Trophoblast cell (in vitro differentiated cells and primary cell): ENCODE measurements around the gene C6orf58.

ENCODE experiments used
- DNase-seq, 2 donors: peaks; one replicate each; pipeline ENCODE4 v3.0.0-alpha.2; 2016
- H2AFZ ChIP-seq: 2 replicates; pipeline ENCODE4 v1.6.1; 2013; ENCODE audit warnings: low read length, moderate library complexity, mild to moderate bottlenecking; ENCODE audit not compliant: insufficient read depth, poor library complexity
- H2AK5ac ChIP-seq: 2 replicates; pipeline ENCODE4 v1.6.1; 2013; ENCODE audit warnings: mild to moderate bottlenecking, low read length
- H2BK120ac ChIP-seq: 2 replicates; pipeline ENCODE4 v1.6.1; 2013; ENCODE audit warnings: low read length, mild to moderate bottlenecking, moderate library complexity; ENCODE audit not compliant: insufficient read depth, poor library complexity
- H2BK12ac ChIP-seq: 2 replicates; pipeline ENCODE4 v1.6.1; 2013; ENCODE audit warnings: mild to moderate bottlenecking, low read length, moderate library complexity
- H2BK5ac ChIP-seq: 2 replicates; pipeline ENCODE4 v1.6.1; 2013; ENCODE audit warnings: low read length, low read depth, moderate library complexity, mild to moderate bottlenecking; ENCODE audit not compliant: poor library complexity
- H3K14ac ChIP-seq: 2 replicates; pipeline ENCODE4 v1.6.1; 2013; ENCODE audit warnings: mild to moderate bottlenecking, low read length
- H3K18ac ChIP-seq: 2 replicates; pipeline ENCODE4 v1.6.1; 2013; ENCODE audit warnings: mild to moderate bottlenecking, low read length
- H3K23ac ChIP-seq: 2 replicates; pipeline ENCODE4 v1.6.1; 2013; ENCODE audit warnings: low read length
- H3K27ac ChIP-seq: 2 replicates; pipeline ENCODE4 v1.5.1; 2013; ENCODE audit warnings: low read depth, mild to moderate bottlenecking, inconsistent platforms, low read length, moderate library complexity
- H3K27me3 ChIP-seq: 2 replicates; pipeline ENCODE4 v1.6.1; 2013; ENCODE audit warnings: inconsistent platforms, mild to moderate bottlenecking, low read length, moderate library complexity; ENCODE audit not compliant: insufficient read depth
- H3K36me3 ChIP-seq, 2 experiments: 1 replicate in 1 of 2; 2 replicates in 1 of 2; pipeline ENCODE4 v1.6.1; 2013; ENCODE audit warnings: low read length in 2 of 2, mild to moderate bottlenecking in 2 of 2, moderate library complexity in 1 of 2; ENCODE audit not compliant: insufficient read depth in 2 of 2, control insufficient read depth in 1 of 2
- H3K4ac ChIP-seq: 2 replicates; pipeline ENCODE4 v1.6.1; 2013; ENCODE audit warnings: low read depth, mild to moderate bottlenecking, low read length, moderate library complexity
- H3K4me1 ChIP-seq, 2 experiments: 1 replicate in 1 of 2; 2 replicates in 1 of 2; pipeline ENCODE4 v1.6.1; 2013; ENCODE audit warnings: low read length in 2 of 2, mild to moderate bottlenecking in 2 of 2, moderate library complexity in 1 of 2; ENCODE audit not compliant: insufficient read depth in 2 of 2, control insufficient read depth in 1 of 2
- H3K4me2 ChIP-seq: 2 replicates; pipeline ENCODE4 v1.6.1; 2013; ENCODE audit warnings: inconsistent platforms, mild to moderate bottlenecking, low read length, moderate library complexity
- H3K4me3 ChIP-seq: 2 replicates; pipeline ENCODE4 v1.5.1; 2013; ENCODE audit warnings: mild to moderate bottlenecking, low read depth, low read length, inconsistent platforms
- H3K79me1 ChIP-seq: one replicate; pipeline ENCODE4 v1.6.1; 2013; ENCODE audit warnings: low read length
- H3K79me2 ChIP-seq: 2 replicates; pipeline ENCODE4 v1.6.1; 2013; ENCODE audit warnings: low read length, mild to moderate bottlenecking; ENCODE audit not compliant: control insufficient read depth, insufficient read depth, poor library complexity
- H3K9ac ChIP-seq: 2 replicates; pipeline ENCODE4 v1.6.1; 2013; ENCODE audit warnings: mild to moderate bottlenecking, low read length
- H3K9me3 ChIP-seq: 2 replicates; pipeline ENCODE4 v1.6.1; 2013; ENCODE audit warnings: low read depth, mild to moderate bottlenecking, control low read depth, inconsistent platforms, low read length; ENCODE audit not compliant: insufficient read depth
- H4K12ac ChIP-seq: 2 replicates; pipeline ENCODE4 v1.6.1; 2013; ENCODE audit warnings: low read depth, mild to moderate bottlenecking, low read length, moderate library complexity
- H4K8ac ChIP-seq: 2 replicates; pipeline ENCODE4 v1.6.1; 2013; ENCODE audit warnings: low read depth, mild to moderate bottlenecking, low read length, moderate library complexity
- H4K91ac ChIP-seq: one replicate; pipeline ENCODE4 v1.6.1; 2013; ENCODE audit warnings: low read depth, mild to moderate bottlenecking, low read length, moderate library complexity
- WGBS: extraction: QIAGEN DNeasy Blood & Tissue Kit; methylation state at CpG from one replicate; pipeline ENCODE4 v1.1.7; 2013; ENCODE audit warnings: missing lambda C conversion rate; ENCODE audit not compliant: insufficient read length, insufficient coverage; ENCODE audit errors: extremely low coverage; 5-methylcytosine and 5-hydroxymethylcytosine counted together

C6orf58 gene

DNA sequence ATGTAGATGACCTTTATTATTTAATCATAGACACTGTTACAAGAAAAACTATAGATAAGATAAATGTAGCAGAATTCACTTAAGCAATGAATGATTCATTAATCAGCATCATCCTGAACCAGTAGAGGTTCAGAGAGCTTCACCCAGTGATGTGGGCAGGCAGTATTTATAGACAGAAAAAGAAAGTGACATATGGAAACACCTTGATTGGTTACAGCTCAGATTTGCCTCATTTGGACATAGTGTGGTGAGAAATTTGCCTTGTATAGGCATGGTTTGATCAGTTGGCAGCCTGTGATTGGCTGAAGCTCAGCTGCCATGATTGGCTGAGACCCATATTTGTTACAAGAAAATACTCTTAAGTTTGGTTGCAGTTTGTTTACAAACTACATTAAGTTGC, 4.6 kb downstream of the C6orf58 start:
- DNase-seq, result no peak
- Histone ChIP-seq H3K27ac (no peak overlapping the region), H3K4me3 (no peak overlapping the region), H2AFZ (no peak overlapping the region), H3K36me3 (no peaks in the 10 kb centered on the region), H3K4me1 (no peaks in the 10 kb centered on the region), H3K14ac (no peak overlapping the region), H4K12ac (no peak overlapping the region), H2BK120ac (no peak overlapping the region), H4K8ac (no peak overlapping the region), H2BK12ac (no peak overlapping the region), H3K27me3 (no peaks in the 10 kb centered on the region), H3K9ac (no peak overlapping the region), H3K23ac (no peak overlapping the region), H3K9me3 (no peaks in the 10 kb centered on the region), H3K4me2 (no peak overlapping the region), H4K91ac (no peak overlapping the region), H3K79me1 (no peaks in the 10 kb centered on the region), H2BK5ac (no peak overlapping the region), H3K18ac (no peak overlapping the region), H3K79me2 (no peaks in the 10 kb centered on the region), H2AK5ac (no peak overlapping the region), H3K4ac (no peak overlapping the region)

DNA sequence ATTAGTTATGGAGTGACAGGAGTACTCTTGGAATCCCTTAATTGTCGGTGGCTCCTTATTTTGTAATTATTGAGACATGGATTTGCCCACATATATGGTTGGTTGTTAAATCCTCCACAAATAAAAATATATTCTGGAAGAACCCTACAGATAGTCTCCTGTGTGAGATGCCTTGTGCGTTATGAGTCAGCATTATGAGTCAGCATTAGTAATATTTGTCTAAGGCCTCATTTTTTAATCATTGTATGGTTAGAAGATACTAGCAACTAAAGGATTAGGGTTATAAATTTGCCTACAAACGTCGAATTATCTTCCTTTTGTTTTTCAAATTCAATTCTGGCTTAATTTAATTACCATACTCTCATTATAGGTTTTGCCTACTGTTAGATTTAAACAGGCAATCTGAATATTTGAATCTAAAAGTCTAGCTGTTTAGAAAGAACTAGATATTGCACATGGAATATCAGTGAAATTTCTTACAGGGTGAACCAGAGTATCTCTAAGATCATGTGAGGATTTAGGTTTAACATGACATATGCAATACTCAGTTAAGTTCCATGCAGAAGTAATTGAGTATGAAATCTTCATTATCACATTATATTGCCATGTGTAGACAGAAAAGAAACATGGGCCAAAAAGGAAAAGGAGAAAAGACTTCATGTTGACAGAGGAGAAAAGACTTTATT, 5.9 kb downstream of the C6orf58 start:
- H3K79me1 ChIP-seq, result no peaks in the 10 kb centered on the region
- no peak for DNase-seq
- no CpG with 5 or more reads among the region's 4 CpGs for WGBS

DNA sequence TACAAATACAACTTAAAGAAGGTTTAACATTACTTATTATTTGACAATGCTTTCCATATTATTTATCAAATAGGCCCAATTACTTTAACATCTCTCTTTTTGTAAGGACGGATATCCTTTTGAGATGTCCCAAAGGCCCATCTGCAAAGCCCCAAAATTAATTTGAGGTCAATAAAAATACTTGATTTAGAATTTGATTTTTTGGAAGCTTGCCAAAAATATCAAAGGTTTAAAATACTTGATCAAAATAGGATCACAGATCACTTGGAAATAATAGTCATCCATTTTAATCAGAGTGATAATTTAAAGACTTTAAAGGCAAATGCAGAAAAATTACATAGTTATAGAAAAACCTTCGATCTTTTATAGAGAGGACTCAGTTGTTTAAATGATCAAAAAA, 8.1 kb downstream of the C6orf58 start:
- DNase-seq, result no peak
- H2BK120ac ChIP-seq, result no peak overlapping the region
- no peak overlapping the region for H3K9ac ChIP-seq
- H3K4ac ChIP-seq, result no peak overlapping the region
- no peak overlapping the region for H2BK12ac ChIP-seq
- H3K4me3 ChIP-seq, result no peak overlapping the region
- H3K79me2 ChIP-seq, result no peaks in the 10 kb centered on the region
- no peak overlapping the region for H3K18ac ChIP-seq
- H3K4me1 ChIP-seq, result no peaks in the 10 kb centered on the region
- no peaks in the 10 kb centered on the region for H3K9me3 ChIP-seq
- no peak overlapping the region for H2BK5ac ChIP-seq
- no peak overlapping the region for H2AFZ ChIP-seq
- no peak overlapping the region for H3K27ac ChIP-seq
- no peaks in the 10 kb centered on the region for H3K79me1 ChIP-seq
- H4K8ac ChIP-seq, result no peak overlapping the region
- no CpG with 5 or more reads among the region's 2 CpGs for WGBS
- H4K91ac ChIP-seq, result no peak overlapping the region
- H3K4me2 ChIP-seq, result no peak overlapping the region
- H3K36me3 ChIP-seq, result no peaks in the 10 kb centered on the region
- no peak overlapping the region for H3K14ac ChIP-seq
- H2AK5ac ChIP-seq, result no peak overlapping the region
- H3K27me3 ChIP-seq, result no peaks in the 10 kb centered on the region
- H4K12ac ChIP-seq, result no peak overlapping the region
- H3K23ac ChIP-seq, result no peak overlapping the region

More for the DNA sequence above, 5.9 kb downstream of the C6orf58 start:
- no peak overlapping the region for H3K9ac ChIP-seq
- no peaks in the 10 kb centered on the region for H3K9me3 ChIP-seq
- no peak overlapping the region for H2BK120ac ChIP-seq
- no peaks in the 10 kb centered on the region for H3K27me3 ChIP-seq
- H3K4me1 ChIP-seq, result no peaks in the 10 kb centered on the region
- no peak overlapping the region for H3K4me2 ChIP-seq
- no peak overlapping the region for H3K23ac ChIP-seq
- no peak overlapping the region for H3K27ac ChIP-seq
- H3K4me3 ChIP-seq, result no peak overlapping the region
- H3K79me2 ChIP-seq, result no peaks in the 10 kb centered on the region
- no peak overlapping the region for H4K8ac ChIP-seq
- no peak overlapping the region for H2AK5ac ChIP-seq
- H4K12ac ChIP-seq, result no peak overlapping the region
- H2BK12ac ChIP-seq, result no peak overlapping the region
- no peaks in the 10 kb centered on the region for H3K36me3 ChIP-seq
- H2AFZ ChIP-seq, result no peak overlapping the region
- no peak overlapping the region for H4K91ac ChIP-seq
- no peak overlapping the region for H3K18ac ChIP-seq
- H3K14ac ChIP-seq, result no peak overlapping the region
- H2BK5ac ChIP-seq, result no peak overlapping the region
- no peak overlapping the region for H3K4ac ChIP-seq

- H3K18ac ChIP-seq, result no peak overlapping the region
- no peaks in the 10 kb centered on the region for H3K79me1 ChIP-seq
- no peaks in the 10 kb centered on the region for H3K27me3 ChIP-seq
- H4K91ac ChIP-seq, result no peak overlapping the region
- no peak overlapping the region for H3K4ac ChIP-seq
- peak overlapping the region; percentile 30 for H3K4me2 ChIP-seq
- no peaks in the 10 kb centered on the region for H3K79me2 ChIP-seq
- no peak overlapping the region for H2AFZ ChIP-seq
- H3K4me3 ChIP-seq, result no peak overlapping the region
- H4K8ac ChIP-seq, result no peak overlapping the region
- H3K27ac ChIP-seq, result no peak overlapping the region
- H3K14ac ChIP-seq, result no peak overlapping the region
- H4K12ac ChIP-seq, result no peak overlapping the region
- no CpG with 5 or more reads among the region's 2 CpGs for WGBS
- H2BK120ac ChIP-seq, result no peak overlapping the region
- no peak overlapping the region for H2AK5ac ChIP-seq
- H3K9me3 ChIP-seq, result no peaks in the 10 kb centered on the region
- no peak overlapping the region for H3K23ac ChIP-seq
- H2BK12ac ChIP-seq, result no peak overlapping the region
- H3K36me3 ChIP-seq, result no peaks in the 10 kb centered on the region
- H3K4me1 ChIP-seq, result no peaks in the 10 kb centered on the region
- no peak for DNase-seq
- H2BK5ac ChIP-seq, result no peak overlapping the region
- H3K9ac ChIP-seq, result no peak overlapping the region
Measured at GRCh38 chr6:127586372-127586771, 9.4 kb downstream of the C6orf58 start.
